ENCODE measurements around the gene ZNF860.

GRCh38 chr3:31937225-31937624 is 44.3 kb upstream of the ZNF860 start:
- TF ChIP-seq, protein P1, sequence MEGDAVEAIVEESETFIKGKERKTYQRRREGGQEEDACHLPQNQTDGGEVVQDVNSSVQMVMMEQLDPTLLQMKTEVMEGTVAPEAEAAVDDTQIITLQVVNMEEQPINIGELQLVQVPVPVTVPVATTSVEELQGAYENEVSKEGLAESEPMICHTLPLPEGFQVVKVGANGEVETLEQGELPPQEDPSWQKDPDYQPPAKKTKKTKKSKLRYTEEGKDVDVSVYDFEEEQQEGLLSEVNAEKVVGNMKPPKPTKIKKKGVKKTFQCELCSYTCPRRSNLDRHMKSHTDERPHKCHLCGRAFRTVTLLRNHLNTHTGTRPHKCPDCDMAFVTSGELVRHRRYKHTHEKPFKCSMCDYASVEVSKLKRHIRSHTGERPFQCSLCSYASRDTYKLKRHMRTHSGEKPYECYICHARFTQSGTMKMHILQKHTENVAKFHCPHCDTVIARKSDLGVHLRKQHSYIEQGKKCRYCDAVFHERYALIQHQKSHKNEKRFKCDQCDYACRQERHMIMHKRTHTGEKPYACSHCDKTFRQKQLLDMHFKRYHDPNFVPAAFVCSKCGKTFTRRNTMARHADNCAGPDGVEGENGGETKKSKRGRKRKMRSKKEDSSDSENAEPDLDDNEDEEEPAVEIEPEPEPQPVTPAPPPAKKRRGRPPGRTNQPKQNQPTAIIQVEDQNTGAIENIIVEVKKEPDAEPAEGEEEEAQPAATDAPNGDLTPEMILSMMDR (IDR thresholded peaks at IDR 0.05): no peak
- TF ChIP-seq POLR2A (IDR thresholded peaks at IDR 0.05) (no peak), POLR2AphosphoS5 (IDR thresholded peaks at IDR 0.05) (no peak)

Data from prostate gland (tissue), 2 donors.